Activated T-helper 17 cell treated with anti-CD3 and anti-CD28 coated beads, Interleukin-2, amount 50 U/mL, for 72 hours (primary cell): Measurements from ENCODE around the gene COL5A1. TPM values are rescaled to one million over a fixed set of nuclear protein-coding genes. Genes with fewer than 3 reads are reported as not detected.

Experiments
- ATAC-seq: fragments of 150-1000 bp; cut with Tn5 transposase; replicated peaks from 2 replicates; pipeline ENCODE4 v1.10.0; 2021; ENCODE audit warnings: mild to moderate bottlenecking, moderate library complexity
- H3K27ac Mint-ChIP-seq: one replicate; pipeline ENCODE4 v1.8.0; 2022; ENCODE audit warnings: mixed read lengths
- H3K27me3 Mint-ChIP-seq: one replicate; pipeline ENCODE4 v1.8.0; 2022; ENCODE audit warnings: mixed read lengths
- H3K36me3 Mint-ChIP-seq: one replicate; pipeline ENCODE4 v1.8.0; 2022; ENCODE audit warnings: low read depth, mild to moderate bottlenecking, mixed read lengths
- H3K4me1 Mint-ChIP-seq: one replicate; pipeline ENCODE4 v1.8.0; 2022; ENCODE audit warnings: mixed read lengths
- H3K4me3 Mint-ChIP-seq: one replicate; pipeline ENCODE4 v1.8.0; 2022; ENCODE audit warnings: mild to moderate bottlenecking, mixed read lengths
- H3K9me3 Mint-ChIP-seq: one replicate; pipeline ENCODE4 v1.8.0; 2022; ENCODE audit warnings: mixed read lengths
- total RNA-seq, 2 donors: library from RNA; stranded (reverse); gene quantifications; one replicate each; pipeline ENCODE4 v1.2.3, GENCODE V29; 2022

The COL5A1 gene
- total RNA-seq, 2 donors from 2014 or later = 0.50 to 1.3 TPM

DNA sequence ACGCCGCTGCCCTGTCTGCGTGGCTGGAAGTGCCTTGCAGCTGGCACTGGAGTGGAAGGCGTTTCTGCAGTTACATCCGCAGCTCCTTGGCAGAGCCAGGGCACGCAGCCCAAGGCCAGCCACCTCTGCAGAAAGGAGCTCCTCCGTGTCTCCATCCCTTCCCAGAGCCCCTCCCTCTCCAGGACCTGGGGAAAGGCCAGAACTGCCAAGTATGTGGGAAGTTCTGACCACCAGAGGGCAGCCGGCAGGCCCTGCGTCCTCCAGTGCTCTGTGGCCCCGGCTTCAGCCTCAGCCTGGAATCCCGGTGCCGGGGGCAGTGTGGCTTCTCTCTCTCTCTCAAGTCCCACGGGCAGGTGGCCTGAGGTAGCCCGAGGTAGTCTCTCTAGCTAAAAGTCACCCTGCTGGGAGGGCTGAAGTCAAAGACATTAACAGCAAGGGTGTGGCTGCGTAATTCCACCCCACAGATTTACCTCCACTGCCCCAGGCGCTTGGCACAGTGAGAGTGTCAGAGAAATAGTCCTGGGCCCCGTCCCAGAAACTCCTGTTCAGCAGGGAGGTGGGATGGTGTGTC is 137.3 kb downstream of the COL5A1 start:
- no peaks in the 10 kb centered on the region for H3K36me3 Mint-ChIP-seq
- no peak for ATAC-seq
- no peaks in the 10 kb centered on the region for H3K4me1 Mint-ChIP-seq
- H3K27me3 Mint-ChIP-seq = peaks cover 3% of the 10 kb centered on the region
- H3K9me3 Mint-ChIP-seq = no peaks in the 10 kb centered on the region
- H3K4me3 Mint-ChIP-seq = no peak overlapping the region
- H3K27ac Mint-ChIP-seq = no peak overlapping the region

DNA sequence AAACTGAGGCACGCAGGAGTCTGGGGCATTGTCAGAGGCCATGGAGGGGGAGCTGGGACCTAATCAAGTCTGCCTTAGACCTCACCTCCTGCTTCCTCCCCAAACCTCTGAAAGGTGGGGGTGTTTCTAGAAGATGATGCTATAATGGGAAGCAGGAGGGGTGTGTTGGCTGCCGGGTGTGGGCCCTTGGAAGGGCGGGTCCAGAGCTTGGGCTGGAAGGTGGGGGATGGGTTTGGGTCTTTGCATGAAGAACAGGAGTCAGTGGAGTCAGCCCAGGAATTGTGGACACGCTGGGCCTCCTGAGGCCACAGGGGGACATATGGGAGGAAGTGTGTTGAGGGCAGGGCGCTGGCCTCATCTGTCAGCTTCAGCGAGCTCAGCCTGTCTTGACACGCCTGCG is 138.0 kb downstream of the COL5A1 start:
- no peaks in the 10 kb centered on the region for H3K9me3 Mint-ChIP-seq
- no peak overlapping the region for H3K27ac Mint-ChIP-seq
- H3K27me3 Mint-ChIP-seq = peaks cover 3% of the 10 kb centered on the region
- no peaks in the 10 kb centered on the region for H3K4me1 Mint-ChIP-seq
- no peak for ATAC-seq
- H3K36me3 Mint-ChIP-seq = no peaks in the 10 kb centered on the region
- no peak overlapping the region for H3K4me3 Mint-ChIP-seq

DNA sequence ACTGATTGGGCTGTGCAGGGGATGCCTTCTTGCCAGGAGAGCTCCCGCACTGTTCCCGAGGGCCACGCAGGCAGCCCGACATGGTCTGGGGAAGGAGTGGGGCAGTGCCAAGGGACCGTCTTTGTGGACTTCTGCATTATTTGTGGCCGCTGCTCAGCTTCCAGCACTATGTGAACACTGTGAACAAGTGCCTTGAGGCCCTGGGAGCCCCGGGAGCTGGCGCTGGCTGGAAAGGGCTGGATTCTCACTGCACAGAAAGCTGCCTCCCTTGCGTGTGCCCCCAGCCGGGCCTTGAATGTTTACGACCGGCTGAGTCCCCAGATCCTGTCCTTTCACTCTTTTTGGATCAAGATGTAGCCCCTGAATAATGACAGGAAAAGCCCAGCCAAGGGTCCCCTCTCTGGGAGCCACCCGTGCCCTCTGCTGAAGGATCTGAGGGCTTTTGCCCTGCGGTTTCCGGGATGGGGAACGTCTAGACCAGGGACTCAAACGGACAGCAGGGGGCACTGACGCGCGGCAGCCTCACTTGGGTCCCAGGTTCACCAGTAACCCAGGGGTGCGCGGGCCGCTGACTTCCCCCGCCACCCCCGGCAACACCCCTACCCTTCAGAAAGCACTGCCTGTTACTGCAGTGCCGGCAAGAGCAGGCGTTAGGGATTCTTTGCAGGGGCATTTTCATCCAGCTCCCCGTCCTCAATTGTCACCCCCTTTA is 140.1 kb downstream of the COL5A1 start:
- no peaks in the 10 kb centered on the region for H3K4me1 Mint-ChIP-seq
- peaks cover 3% of the 10 kb centered on the region for H3K27me3 Mint-ChIP-seq
- H3K4me3 Mint-ChIP-seq = no peak overlapping the region
- no peaks in the 10 kb centered on the region for H3K9me3 Mint-ChIP-seq
- H3K27ac Mint-ChIP-seq = no peak overlapping the region
- no peaks in the 10 kb centered on the region for H3K36me3 Mint-ChIP-seq
- no peak for ATAC-seq

DNA sequence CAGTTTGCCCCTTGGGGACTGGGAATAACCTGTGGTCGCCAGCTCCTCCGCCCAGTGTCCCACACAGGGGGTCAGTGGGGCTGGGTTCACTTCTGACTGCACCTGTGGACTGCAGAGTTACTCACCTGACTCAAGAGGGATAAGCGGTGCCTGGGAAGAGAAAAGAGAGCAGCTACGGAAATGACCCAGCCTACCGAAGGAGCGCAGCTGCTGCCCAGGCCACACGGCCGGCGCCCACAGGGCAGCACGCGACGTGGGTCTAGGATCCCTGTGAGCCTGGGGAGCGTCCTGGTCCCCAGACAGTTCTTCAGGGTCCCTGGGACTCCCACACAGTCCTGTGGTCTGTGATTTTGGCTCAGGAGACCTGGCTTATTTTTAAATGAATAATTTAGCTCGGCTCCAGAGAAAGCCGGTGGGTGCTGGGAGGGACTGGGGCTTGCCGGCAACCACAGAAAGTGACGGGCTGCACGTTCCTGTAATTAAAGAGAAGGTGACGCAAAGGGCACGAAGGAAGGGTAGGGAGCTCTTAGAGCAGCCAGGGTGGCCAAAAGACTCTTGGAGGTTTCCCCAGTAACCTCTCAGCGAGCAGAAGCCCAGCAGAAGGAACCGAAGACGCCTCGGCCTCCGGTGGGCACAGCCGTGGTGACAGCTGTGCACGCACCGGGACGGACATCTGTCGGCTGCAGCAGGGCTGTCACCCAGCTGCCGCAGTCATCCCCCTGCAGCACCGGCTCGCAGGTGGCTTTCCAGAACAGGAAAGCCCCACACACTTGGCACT is 141.5 kb downstream of the COL5A1 start:
- H3K27ac Mint-ChIP-seq = no peak overlapping the region
- no peak overlapping the region for H3K4me3 Mint-ChIP-seq
- H3K4me1 Mint-ChIP-seq = no peaks in the 10 kb centered on the region
- H3K9me3 Mint-ChIP-seq = no peaks in the 10 kb centered on the region
- no peaks in the 10 kb centered on the region for H3K36me3 Mint-ChIP-seq
- ATAC-seq = no peak
- peaks cover 7% of the 10 kb centered on the region for H3K27me3 Mint-ChIP-seq

DNA sequence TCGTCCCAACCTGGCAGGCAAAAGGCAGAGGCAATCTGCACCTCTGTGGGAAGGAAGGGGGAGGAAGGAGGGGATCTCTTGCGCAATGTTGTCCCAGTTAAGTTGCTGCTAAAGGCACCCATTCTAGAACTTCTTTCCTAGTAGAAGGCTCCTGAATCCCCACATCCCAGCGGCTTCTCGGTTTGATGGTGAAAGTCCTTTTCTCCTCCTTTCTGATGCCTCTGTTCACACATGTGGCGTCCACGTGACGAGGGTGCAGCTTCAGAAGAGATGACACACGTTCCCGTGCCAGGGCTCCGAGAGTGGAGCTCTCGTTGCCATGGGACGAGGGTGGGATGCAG is 142.1 kb downstream of the COL5A1 start:
- Mint-ChIP-seq H3K9me3 (no peaks in the 10 kb centered on the region), H3K36me3 (no peaks in the 10 kb centered on the region), H3K4me1 (no peaks in the 10 kb centered on the region), H3K4me3 (no peak overlapping the region), H3K27ac (no peak overlapping the region), H3K27me3 (peaks cover 7% of the 10 kb centered on the region)
- no peak for ATAC-seq

DNA sequence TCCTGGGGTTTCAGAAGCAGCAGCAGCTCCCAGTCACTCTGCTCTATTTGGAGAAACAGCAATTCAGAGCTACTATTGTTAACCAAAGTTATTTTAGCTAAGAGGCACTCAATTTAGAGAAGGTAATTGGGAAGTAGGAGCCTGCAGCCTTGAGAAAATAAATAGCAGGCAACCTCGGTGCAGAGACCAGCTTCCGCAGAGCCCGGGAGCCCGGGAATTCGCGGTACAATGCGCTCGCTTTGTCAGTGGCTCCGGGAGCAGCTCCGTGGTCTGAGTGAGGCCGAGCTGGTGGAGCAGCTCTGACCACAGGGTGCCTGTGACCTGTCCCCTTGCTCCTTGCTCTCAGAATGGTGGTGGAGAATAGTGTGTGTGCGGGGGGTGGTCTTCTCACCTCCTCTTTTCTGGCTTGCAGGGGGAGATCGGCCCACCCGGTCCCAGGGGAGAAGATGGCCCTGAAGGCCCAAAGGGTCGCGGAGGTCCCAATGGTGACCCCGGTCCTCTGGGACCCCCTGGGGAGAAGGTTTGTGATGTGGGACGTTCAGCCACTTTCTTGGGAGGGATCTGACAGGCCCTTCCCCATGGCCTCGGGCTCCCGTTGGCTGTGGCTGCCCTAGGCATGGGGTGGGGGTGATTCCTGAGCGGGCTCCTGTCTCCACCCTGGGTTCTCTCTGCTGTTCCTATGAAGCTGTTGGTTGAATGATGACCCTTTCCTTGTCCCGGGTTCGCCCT is 143.1 kb downstream of the COL5A1 start:
- Mint-ChIP-seq H3K27me3 (peaks cover 4% of the 10 kb centered on the region), H3K9me3 (no peaks in the 10 kb centered on the region), H3K4me1 (no peaks in the 10 kb centered on the region), H3K36me3 (no peaks in the 10 kb centered on the region), H3K4me3 (no peak overlapping the region), H3K27ac (no peak overlapping the region)
- no peak for ATAC-seq

DNA sequence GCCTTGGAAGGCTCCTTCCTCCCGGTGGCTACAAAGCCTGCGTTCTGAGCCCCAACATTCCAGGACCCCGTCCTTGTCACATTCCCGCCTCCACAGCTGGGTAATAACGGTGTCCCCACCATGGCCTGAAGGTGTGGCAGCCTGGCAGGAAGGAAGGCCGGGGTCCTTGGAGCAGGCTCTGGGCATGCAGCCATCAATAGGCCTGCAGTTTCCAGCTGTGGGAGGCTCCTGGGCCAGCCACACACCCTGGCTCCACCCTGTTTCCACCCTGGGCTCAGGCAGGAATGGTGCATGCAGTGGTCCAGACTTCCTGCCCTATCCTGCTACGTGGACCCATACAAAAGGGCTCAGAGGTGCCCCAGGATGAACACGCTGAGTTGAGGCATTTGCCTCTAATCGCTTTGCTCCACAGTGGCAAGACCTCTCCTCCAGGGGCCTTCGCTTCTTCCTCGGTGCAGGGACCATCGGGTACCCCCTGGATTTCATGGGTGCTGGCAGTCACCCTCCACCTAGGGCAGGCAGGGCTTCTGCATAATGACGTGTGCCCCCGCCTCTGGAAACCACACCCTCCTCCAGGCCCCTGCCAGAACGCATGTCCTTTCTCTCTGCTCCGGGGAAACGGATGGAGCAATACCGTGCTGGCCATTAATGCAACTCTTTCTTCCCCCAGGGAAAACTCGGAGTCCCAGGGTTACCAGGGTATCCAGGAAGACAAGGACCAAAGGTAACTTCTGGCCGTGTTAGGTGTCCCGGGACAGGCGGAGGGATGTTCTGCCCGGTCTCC is 143.9 kb downstream of the COL5A1 start:
- Mint-ChIP-seq H3K9me3 (no peaks in the 10 kb centered on the region), H3K36me3 (no peaks in the 10 kb centered on the region), H3K27me3 (peaks cover 4% of the 10 kb centered on the region), H3K27ac (no peak overlapping the region), H3K4me3 (no peak overlapping the region), H3K4me1 (no peaks in the 10 kb centered on the region)
- no peak for ATAC-seq

DNA sequence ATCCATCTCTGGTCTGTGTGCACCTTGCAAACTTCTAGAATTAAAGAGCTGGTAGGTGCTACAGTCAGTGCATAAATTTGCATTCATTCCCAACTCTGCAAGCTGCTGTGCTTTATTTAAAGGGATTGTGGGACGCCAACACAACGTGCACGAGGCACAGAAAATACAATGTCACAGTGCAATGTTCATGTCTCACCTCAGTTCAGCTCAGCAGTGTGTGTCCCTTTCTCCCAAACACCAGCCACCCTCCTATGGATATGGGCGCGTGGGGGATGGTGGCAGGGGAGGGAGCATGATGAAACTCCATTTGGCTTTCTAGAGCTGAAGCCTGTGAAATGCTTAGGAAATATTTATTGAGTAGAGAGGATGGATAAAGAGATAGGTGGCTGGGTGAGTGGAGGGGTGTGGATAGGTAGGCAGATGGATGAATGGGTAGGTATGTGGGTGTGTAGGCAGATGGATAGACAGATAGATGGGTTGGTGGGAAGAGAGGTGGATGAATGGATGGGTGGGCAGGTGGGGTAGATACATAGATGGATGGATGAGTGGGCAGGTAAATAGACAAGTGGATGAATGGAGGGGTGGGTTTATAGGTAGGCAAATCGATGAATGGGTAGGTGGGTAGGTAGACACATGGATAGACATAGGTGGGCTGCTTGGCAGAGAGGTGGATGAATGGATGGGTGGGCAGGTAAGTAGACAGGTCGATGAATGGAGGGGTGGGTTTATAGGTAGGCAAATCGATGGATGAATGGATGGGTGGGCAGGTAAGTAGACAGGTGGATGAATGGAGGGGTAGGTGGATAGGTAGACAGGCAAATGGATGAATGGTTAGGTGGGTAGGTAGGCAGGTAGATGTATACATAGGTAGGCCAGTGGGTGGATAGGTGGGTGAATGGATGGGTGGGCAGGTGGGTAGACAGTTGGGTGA is 146.3 kb downstream of the COL5A1 start:
- H3K4me3 Mint-ChIP-seq = no peak overlapping the region
- H3K9me3 Mint-ChIP-seq = no peaks in the 10 kb centered on the region
- no peaks in the 10 kb centered on the region for H3K36me3 Mint-ChIP-seq
- no peak overlapping the region for H3K27ac Mint-ChIP-seq
- ATAC-seq = no peak
- no peaks in the 10 kb centered on the region for H3K4me1 Mint-ChIP-seq
- H3K27me3 Mint-ChIP-seq = peaks cover 4% of the 10 kb centered on the region

DNA sequence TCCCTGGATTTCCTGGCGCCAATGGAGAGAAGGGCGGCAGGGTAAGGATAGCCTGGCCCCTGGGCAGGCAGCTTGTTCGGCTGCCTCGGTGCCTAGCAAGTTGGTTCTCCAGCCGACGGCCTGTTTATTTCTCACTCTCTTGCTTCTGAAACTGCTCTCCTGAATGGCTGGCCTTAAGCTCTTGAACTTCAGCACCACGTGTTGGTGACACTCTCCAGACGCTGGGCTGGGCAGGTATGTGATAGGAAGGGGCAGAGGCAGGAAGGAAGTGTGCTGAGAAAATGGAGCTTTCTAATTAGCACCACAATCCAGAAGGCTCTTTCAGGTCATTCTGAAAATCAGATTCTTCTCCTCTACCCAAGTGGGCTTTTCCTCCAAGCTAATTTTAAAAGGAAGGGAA is 147.6 kb downstream of the COL5A1 start:
- Mint-ChIP-seq H3K36me3 (no peaks in the 10 kb centered on the region), H3K27ac (no peak overlapping the region), H3K9me3 (no peaks in the 10 kb centered on the region), H3K4me1 (no peaks in the 10 kb centered on the region), H3K4me3 (no peak overlapping the region), H3K27me3 (peaks cover 4% of the 10 kb centered on the region)
- no peak for ATAC-seq

DNA sequence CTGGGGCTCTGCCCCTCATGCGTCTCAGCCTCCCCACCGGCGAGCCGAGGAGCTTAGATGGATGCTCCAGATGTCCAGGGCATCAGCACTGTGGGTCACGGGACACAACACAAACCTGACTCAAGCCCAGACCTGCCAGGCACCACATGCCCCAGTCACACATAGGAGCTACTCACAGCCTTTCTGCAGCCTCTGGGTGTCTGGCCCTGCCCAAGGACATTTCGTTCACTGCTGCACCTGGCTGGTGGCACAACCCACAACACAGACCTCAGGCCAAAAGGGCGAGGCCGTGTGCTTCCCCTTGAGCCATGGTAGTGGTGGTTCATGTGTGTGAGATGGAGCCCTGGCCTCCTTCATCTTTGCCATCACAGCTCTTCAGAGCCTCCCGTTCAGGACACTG is 149.4 kb downstream of the COL5A1 start:
- Mint-ChIP-seq H3K4me3 (no peak overlapping the region), H3K27me3 (peaks cover 8% of the 10 kb centered on the region), H3K36me3 (no peaks in the 10 kb centered on the region), H3K4me1 (no peaks in the 10 kb centered on the region), H3K27ac (no peak overlapping the region), H3K9me3 (no peaks in the 10 kb centered on the region)
- no peak for ATAC-seq

DNA sequence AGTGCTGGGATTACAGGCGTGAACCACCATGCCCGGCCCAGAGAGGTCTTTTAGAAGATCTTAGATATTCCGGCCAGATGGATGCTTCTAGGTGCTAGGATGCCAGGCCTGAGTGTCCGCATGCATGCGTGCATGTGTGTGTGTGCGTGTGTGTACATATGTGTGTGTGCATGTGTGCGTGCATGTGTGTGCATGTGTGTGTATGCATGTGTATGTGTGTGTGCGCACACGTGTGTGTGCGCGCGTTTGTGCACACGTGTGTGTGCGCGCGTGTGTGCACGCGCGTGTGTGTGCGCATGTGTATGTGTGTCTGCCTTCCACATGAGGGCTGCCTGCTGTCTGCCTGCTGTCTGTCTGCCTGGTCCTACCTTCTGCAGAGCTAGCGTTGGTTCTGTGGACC is 151.0 kb downstream of the COL5A1 start:
- no peaks in the 10 kb centered on the region for H3K36me3 Mint-ChIP-seq
- H3K27ac Mint-ChIP-seq = no peak overlapping the region
- no peak for ATAC-seq
- H3K27me3 Mint-ChIP-seq = peaks cover 8% of the 10 kb centered on the region
- no peaks in the 10 kb centered on the region for H3K4me1 Mint-ChIP-seq
- no peak overlapping the region for H3K4me3 Mint-ChIP-seq
- no peaks in the 10 kb centered on the region for H3K9me3 Mint-ChIP-seq

DNA sequence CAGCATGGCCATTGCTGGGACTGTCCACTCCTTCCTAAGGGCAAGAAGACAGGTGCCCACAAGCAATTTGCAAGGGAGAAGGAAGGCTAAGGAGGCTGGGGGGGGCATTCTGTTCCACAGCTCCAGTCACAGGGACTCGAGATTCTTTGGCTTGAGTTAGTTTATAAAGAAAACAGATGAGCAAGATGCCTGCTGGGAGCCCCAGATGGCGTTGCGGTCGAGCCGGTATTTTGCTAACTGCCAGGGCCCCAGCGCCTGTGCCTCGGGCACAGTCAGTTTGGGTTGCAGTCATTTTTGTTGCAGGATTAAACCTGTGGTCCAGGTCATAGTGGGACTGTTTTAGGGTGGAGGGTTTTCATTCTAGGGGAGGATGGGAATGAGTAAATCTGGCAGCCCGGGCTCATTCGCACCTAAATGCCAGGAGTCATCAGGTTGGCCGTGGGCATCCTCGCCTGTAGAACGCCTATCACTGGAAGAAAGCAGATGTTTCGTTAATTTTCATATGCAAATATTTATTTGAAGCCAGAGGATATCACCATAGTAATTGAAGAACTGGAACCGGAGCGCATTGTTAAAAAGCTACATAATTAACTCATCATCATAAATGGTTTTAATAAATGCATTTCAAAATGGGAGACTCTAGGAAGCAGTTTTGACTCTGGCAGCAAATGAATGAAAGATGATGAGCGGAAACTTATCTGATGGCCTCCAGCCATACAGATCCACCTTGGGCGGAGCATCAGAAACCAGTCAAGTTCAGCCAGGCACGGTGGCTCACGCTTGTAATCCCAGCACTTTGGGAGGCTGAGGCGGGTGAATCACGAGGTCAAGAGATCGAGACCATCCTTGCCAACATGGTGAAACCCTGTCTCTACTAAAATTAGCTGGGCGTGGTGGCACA is 151.9 kb downstream of the COL5A1 start:
- Mint-ChIP-seq H3K9me3 (no peaks in the 10 kb centered on the region), H3K27me3 (peaks cover 4% of the 10 kb centered on the region)

More for the DNA sequence above, 151.9 kb downstream of the COL5A1 start:
- Mint-ChIP-seq H3K27ac (no peak overlapping the region), H3K4me3 (no peak overlapping the region), H3K4me1 (no peaks in the 10 kb centered on the region), H3K36me3 (no peaks in the 10 kb centered on the region)
- ATAC-seq = no peak
